K562 (cell line): ENCODE results near the gene GANAB. TPM values are rescaled to one million over a fixed set of nuclear protein-coding genes. Genes with fewer than 3 reads are reported as not detected.

ENCODE experiments used
- ATAC-seq: fragments of 200-7000 bp; cut with Tn5 transposase; 3 replicates; pipeline ENCODE4 v1.9.1; 2020; ENCODE audit warnings: moderate library complexity
- BruUV-seq: library from RNA; stranded (reverse); fragments of 400-500 nt; replicated peaks from 2 replicates; lab custom pipeline; 2021; lab: Mats Ljungman, UMichigan
- CTCF ChIA-PET: fragments of 300-600 bp; formaldehyde crosslinking; extraction: SDS; loops from one replicate; lab custom pipeline; 2021; ENCODE audit warnings: low intra/inter-chr PET ratio; lab: Yijun Ruan, JAX
- POLR2A ChIA-PET: fragments of 300-600, 350-650 bp; sonication (Branson Sonifier 250); formaldehyde crosslinking; extraction: SDS; loops from one replicate; lab custom pipeline; 2021; ENCODE audit warnings: antibody characterized with exemption, inconsistent platforms; lab: Yijun Ruan, JAX
- DNase-seq, 4 experiments: peaks; one replicate each; pipeline versions ENCODE4 v3.0.0 to v3.0.0-alpha.2; 2011 to 2018; ENCODE audit warnings: low spot score in 3 of 4, mixed read lengths in 3 of 4; ENCODE audit errors: extremely low read depth in 1 of 4
- FAIRE-seq: peaks from 2 replicates; lab custom pipeline; 2011; peaks lifted over from hg19 to GRCh38; lab: Jason Lieb, UNC
- H2AFZ ChIP-seq: 2 replicates; pipeline ENCODE4 v1.6.0; 2011; ENCODE audit warnings: low read depth, low read length, control low read depth, inconsistent platforms
- H3K27ac ChIP-seq: fragments of 200-600 bp; 3 replicates; pipeline ENCODE4 v1.8.0; 2011; ENCODE audit warnings: low read depth, mild to moderate bottlenecking, control low read depth, inconsistent platforms, low read length, moderate library complexity, mixed read lengths; ENCODE audit errors: extremely low read depth
- H3K27me3 ChIP-seq, 2 experiments: fragments of 300-600 bp in 1 of 2; 2 replicates in 1 of 2; 3 replicates in 1 of 2; pipeline versions ENCODE4 v1.6.0 to v1.8.0; 2011; ENCODE audit warnings: inconsistent platforms in 2 of 2, low read length in 2 of 2, mild to moderate bottlenecking in 1 of 2, mixed read lengths in 1 of 2, moderate library complexity in 1 of 2; ENCODE audit not compliant: control insufficient read depth in 2 of 2, insufficient read depth in 2 of 2
- H3K36me3 ChIP-seq: fragments of 300-600 bp; 3 replicates; pipeline ENCODE4 v1.8.0; 2011; ENCODE audit warnings: mild to moderate bottlenecking, low read length, inconsistent platforms; ENCODE audit not compliant: control insufficient read depth, insufficient read depth
- H3K4me1 ChIP-seq, 2 experiments: fragments of 200-600 bp in 1 of 2; replicated peaks in 1 of 2; 2 replicates in 1 of 2; 3 replicates in 1 of 2; pipeline versions ENCODE4 v1.5.1 to v1.8.0; 2011; ENCODE audit warnings: inconsistent platforms in 2 of 2, low read length in 2 of 2, mild to moderate bottlenecking in 1 of 2, mixed read lengths in 1 of 2, moderate library complexity in 1 of 2; ENCODE audit not compliant: control insufficient read depth in 2 of 2, insufficient read depth in 2 of 2
- H3K4me2 ChIP-seq: 2 replicates; pipeline ENCODE4 v1.6.1; 2011; ENCODE audit warnings: low read length, control low read depth, inconsistent platforms, mixed read lengths; ENCODE audit not compliant: insufficient read depth
- H3K4me3 ChIP-seq: fragments of 200-600 bp; sonication (generic), shearing (Covaris generic); 2 replicates; pipeline ENCODE4 v1.5.1; 2016; ENCODE audit warnings: control low read depth, inconsistent platforms
- H3K79me2 ChIP-seq: fragments of 200-600 bp; 3 replicates; pipeline ENCODE4 v1.8.0; 2011; ENCODE audit warnings: low read length, inconsistent platforms; ENCODE audit not compliant: control insufficient read depth, insufficient read depth
- H3K9ac ChIP-seq, 2 experiments: 2 replicates each; pipeline versions ENCODE4 v1.6.0 to v1.6.1; 2011; ENCODE audit warnings: low read depth in 2 of 2, low read length in 2 of 2, control low read depth in 1 of 2, inconsistent platforms in 1 of 2, mild to moderate bottlenecking in 1 of 2, mixed read lengths in 1 of 2; ENCODE audit not compliant: insufficient read depth in 1 of 2
- H3K9me1 ChIP-seq: one replicate; pipeline ENCODE4 v1.6.0; 2011; ENCODE audit warnings: inconsistent platforms, mild to moderate bottlenecking, low read length, moderate library complexity; ENCODE audit not compliant: control insufficient read depth, insufficient read depth
- H3K9me3 ChIP-seq: replicated peaks from 2 replicates; pipeline ENCODE4 v1.5.1; 2011; ENCODE audit warnings: low read depth, low read length, inconsistent platforms; ENCODE audit not compliant: control insufficient read depth, insufficient read depth
- H4K20me1 ChIP-seq: replicated peaks from 2 replicates; pipeline ENCODE4 v1.6.1; 2011; ENCODE audit warnings: low read length, inconsistent platforms, mixed read lengths; ENCODE audit not compliant: control insufficient read depth, insufficient read depth
- ARID1B ChIP-seq: fragments of 450-650 bp; IDR thresholded peaks from 2 replicates; pipeline ENCODE4 v1.6.1; 2016; ENCODE audit warnings: antibody characterized with exemption, mild to moderate bottlenecking, inconsistent platforms
- CREB3 ChIP-seq: fragments of 450-650 bp; conservative IDR thresholded peaks from 2 replicates; pipeline ENCODE4 v1.6.1; 2016; ENCODE audit warnings: missing genetic modification characterization, low read depth, mild to moderate bottlenecking, missing compliant biosample characterization, moderate library complexity
- FOSL1 ChIP-seq: fragments of 200-800 bp; sonication (Bioruptor generic); conservative IDR thresholded peaks from 2 replicates; pipeline ENCODE4 v1.6.1; 2016; ENCODE audit warnings: missing genetic modification characterization, missing compliant biosample characterization
- LCOR ChIP-seq: sonication (generic); formaldehyde crosslinking; IDR thresholded peaks from 2 replicates; pipeline ENCODE4 v1.8.0; 2022; ENCODE audit warnings: mild to moderate bottlenecking, missing genetic modification reagents
- MCM7 ChIP-seq, 2 experiments: fragments of 450-650 bp; IDR thresholded peaks; 2 replicates each; pipeline ENCODE4 v1.6.1; 2016 to 2018
- MED1 ChIP-seq: sonication (generic); formaldehyde crosslinking; IDR thresholded peaks from 2 replicates; pipeline ENCODE4 v1.8.1; 2023; ENCODE audit warnings: missing genetic modification reagents, borderline replicate concordance
- MYNN ChIP-seq, 2 experiments: sonication (generic); formaldehyde crosslinking in 1 of 2; IDR thresholded peaks; 2 replicates each; pipeline versions ENCODE4 v1.5.0 to v1.6.1; 2016 to 2020; ENCODE audit warnings: antibody characterized with exemption in 1 of 2, missing genetic modification reagents in 1 of 2
- NEUROD1 ChIP-seq: fragments of 150-350 bp; IDR thresholded peaks from 2 replicates; pipeline ENCODE4 v1.6.1; 2014; ENCODE audit warnings: borderline replicate concordance, low read length, low read depth; ENCODE audit not compliant: partially characterized antibody
- NRF1 ChIP-seq, 2 experiments: fragments of 450-650 bp; IDR thresholded peaks in 1 of 2; conservative IDR thresholded peaks in 1 of 2; 2 replicates each; pipeline ENCODE4 v1.6.1; 2014; ENCODE audit warnings: mild to moderate bottlenecking in 2 of 2
- PHF20 ChIP-seq: fragments of 450-650 bp; IDR thresholded peaks from 2 replicates; pipeline ENCODE4 v1.6.1; 2018; ENCODE audit not compliant: partially characterized antibody
- RAD21 ChIP-seq, 2 experiments: fragments of 250-450 bp in 1 of 2; fragments of 450-650 bp in 1 of 2; sonication (Bioruptor Pico) in 1 of 2; formaldehyde crosslinking in 1 of 2; IDR thresholded peaks in 1 of 2; conservative IDR thresholded peaks in 1 of 2; 2 replicates each; pipeline versions ENCODE4 v1.4.0 to v1.8.0; 2020 to 2022; ENCODE audit warnings: mild to moderate bottlenecking in 2 of 2, moderate library complexity in 1 of 2
- STAT5B ChIP-seq: fragments of 250-450 bp; sonication (Bioruptor Pico); IDR thresholded peaks from 2 replicates; pipeline ENCODE4 v1.8.0; 2021; ENCODE audit warnings: mild to moderate bottlenecking, inconsistent platforms
- TAF9B ChIP-seq: fragments of 450-650 bp; IDR thresholded peaks from 2 replicates; pipeline ENCODE4 v1.6.1; 2018; ENCODE audit warnings: mild to moderate bottlenecking; ENCODE audit not compliant: partially characterized antibody
- TARDBP ChIP-seq: fragments of 450-650 bp; IDR thresholded peaks from 2 replicates; pipeline ENCODE4 v1.6.1; 2016
- ZNF12 ChIP-seq: sonication (generic); formaldehyde crosslinking; IDR thresholded peaks from 2 replicates; pipeline ENCODE4 v1.4.0; 2020; ENCODE audit warnings: mild to moderate bottlenecking, missing genetic modification reagents
- ZNF586 ChIP-seq: fragments of 450-650 bp; formaldehyde crosslinking; conservative IDR thresholded peaks from 2 replicates; pipeline ENCODE4 v1.4.0; 2020; ENCODE audit warnings: mild to moderate bottlenecking, moderate library complexity
- ZNF740 ChIP-seq, 3 experiments: fragments of 200-800 bp in 1 of 3; sonication (Bioruptor generic) in 1 of 3; sonication (generic) in 1 of 3; formaldehyde crosslinking in 1 of 3; IDR thresholded peaks; 2 replicates each; pipeline versions ENCODE4 v1.6.1 to v1.8.0; 2016 to 2022; ENCODE audit warnings: mild to moderate bottlenecking in 2 of 3, missing compliant biosample characterization in 2 of 3, missing genetic modification characterization in 2 of 3, missing genetic modification reagents in 1 of 3
- WGBS: fragments of 100-300 bp; shearing (Covaris generic); methylation state at CpG from one replicate; pipeline ENCODE4 v1.1.6; 2016; ENCODE audit warnings: low coverage, mixed read lengths; ENCODE audit not compliant: insufficient coverage; ENCODE audit errors: missing lambda C conversion rate; 5-methylcytosine and 5-hydroxymethylcytosine counted together
- in situ Hi-C: fragments of 300-500 bp; cut with MboI; formaldehyde crosslinking; loops from 4 replicates; pipeline ENCODE4 v1.15.0; 2018; ENCODE audit warnings: inconsistent platforms, mixed read lengths
- intact Hi-C: fragments of 100-400 bp; cut with micrococcal nuclease; formaldehyde crosslinking; loops from 2 replicates; pipeline ENCODE4 v1.14.2; 2022
- polyA plus RNA-seq, 8 experiments: library from polyadenylated mRNA; depleted of rRNA in 4 of 8; stranded (reverse) in 5 of 8; unstranded in 3 of 8; fragments of >200 nt; fragmentation: Nextera tagmentation in 2 of 8; fragmentation: Illumina TruSeq in 1 of 8; extraction: Ambion mirVana in 2 of 8; extraction: Trizol in 1 of 8; gene quantifications; 2 replicates each; pipeline versions ENCODE4 v1.2.1 to v1.2.3, GENCODE V29; 2011 to 2014; ENCODE audit warnings: inconsistent platforms in 1 of 8, missing spikeins in 1 of 8
- total RNA-seq, 7 experiments: library from RNA; depleted of rRNA in 6 of 7; stranded (reverse); fragments of >200 nt in 6 of 7; fragmentation: Illumina TruSeq in 2 of 7; extraction: Trizol in 2 of 7; gene quantifications; 2 replicates each; pipeline versions ENCODE4 v1.2.1 to v1.2.3, GENCODE V29; 2011 to 2021; ENCODE audit warnings: low replicate concordance in 1 of 7
- TF ChIP-seq, protein P1 (sequence below): fragments of 450-650 bp; IDR thresholded peaks from 2 replicates; pipeline ENCODE4 v1.6.1; 2016

Gene GANAB
- total and polyA plus RNA-seq, 9 of the 15 experiments (the other 6 are each of a cell fraction or from before 2014, with no cell fraction given): 6.5 to 284 (median 161) TPM

DNA sequence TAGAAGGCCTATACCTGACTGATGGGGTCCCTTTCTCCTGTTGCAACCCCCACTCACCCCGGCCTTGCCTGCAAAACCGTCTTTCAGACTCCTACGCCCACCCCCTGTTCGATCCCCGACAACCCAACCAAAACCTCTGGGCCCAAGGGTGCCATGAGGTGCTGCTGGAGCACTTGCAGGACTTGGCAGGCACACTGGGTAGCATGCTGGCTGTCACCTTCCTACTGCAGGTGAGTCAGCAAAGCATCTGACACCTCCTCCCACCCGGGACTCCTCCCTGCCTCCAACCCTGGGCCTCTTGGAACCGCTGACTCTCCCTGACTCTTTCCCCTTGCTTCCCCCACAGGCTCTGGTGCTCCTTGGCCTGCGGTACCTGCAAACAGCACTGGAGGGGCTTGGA, 32.1 kb downstream of the GANAB start (continued):
- TF ChIP-seq RAD21 (CRISPR knock-in tag; conservative IDR thresholded peaks at IDR 0.05 in 1 of 2, IDR thresholded peaks at IDR 0.05 in 1 of 2) (no peak), LCOR (no peak), ZNF586 (CRISPR knock-in tag) (no peak), NRF1 (conservative IDR thresholded peaks at IDR 0.05 in 1 of 2, IDR thresholded peaks at IDR 0.05 in 1 of 2) (0 out of 4 replicates have a peak, but pooled peaks of 1 of the 2 experiments have one; percentile 14), MCM7 (IDR thresholded peaks at IDR 0.05) (no peak), NEUROD1 (no peak), ZNF12 (CRISPR knock-in tag) (no peak), PHF20 (no peak)

DNA sequence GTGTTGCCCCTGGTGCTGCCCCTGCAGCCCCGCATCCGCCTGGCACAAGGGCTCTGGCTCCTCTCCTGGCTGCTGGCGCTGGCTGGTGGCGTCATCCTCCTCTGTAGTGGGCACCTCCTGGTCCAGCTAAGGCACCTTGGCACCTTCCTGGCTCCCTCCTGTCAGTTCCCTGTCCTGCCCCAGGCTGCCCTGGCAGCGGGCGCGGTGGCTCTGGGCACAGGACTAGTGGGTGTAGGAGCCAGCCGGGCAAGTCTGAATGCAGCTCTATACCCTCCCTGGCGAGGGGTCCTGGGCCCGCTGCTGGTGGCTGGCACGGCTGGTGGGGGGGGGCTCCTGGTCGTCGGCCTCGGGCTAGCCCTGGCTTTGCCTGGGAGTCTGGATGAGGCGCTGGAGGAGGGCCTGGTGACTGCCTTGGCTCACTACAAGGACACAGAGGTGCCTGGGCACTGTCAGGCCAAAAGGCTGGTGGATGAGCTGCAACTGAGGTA, 33.1 kb downstream of the GANAB start:
- Histone ChIP-seq H4K20me1 (0 out of 2 replicates have a peak, but pooled peaks cover 5% of the 10 kb centered on the region), H3K4me3 (no peak overlapping the region), H3K9me1 (peaks cover 2% of the 10 kb centered on the region), H3K27ac (peak overlapping the region; percentile 43; the same call in 2 of the 3 replicates), H2AFZ (no peak overlapping the region), H3K9ac (peak overlapping the region in 1 of 2 experiments; percentile 93; a peak in 1 of 4 replicates), H3K36me3 (peaks cover 52% of the 10 kb centered on the region), H3K27me3 (no peaks in the 10 kb centered on the region), H3K4me1 (peaks cover 29 to 65% of the 10 kb centered on the region in 2 experiments), H3K9me3 (no peaks in the 10 kb centered on the region), H3K79me2 (peaks cover 23% of the 10 kb centered on the region), H3K4me2 (no peak overlapping the region)
- DNase-seq: no peak
- POLR2A ChIA-PET: interaction anchor here (0.9 kb wide), 1 partner anchor 39 kb away, joined by 3 read pairs; no protein-coding TSS in a partner anchor
- no peak for FAIRE-seq
- CTCF ChIA-PET: interaction anchor here (0.8 to 2.6 kb wide), 4 partner anchors 33 to 219 kb away, joined by 3 to 17 read pairs (median 3); partner anchors contain the start of gene GANAB
- WGBS: 64% methylated on average over 9 of the region's 15 CpGs
- BruUV-seq: no TSS peak
- no peak for ATAC-seq
- in situ Hi-C loops (no loop called here), intact Hi-C loops (loop anchor here (2.0 to 5.0 kb wide), 2 partner anchors 33 to 79 kb away; partner anchors contain the start of gene GANAB)
- TF ChIP-seq MED1 (0 out of 2 replicates have a peak, but pooled peaks have one; percentile 13), ARID1B (no peak), STAT5B (CRISPR knock-in tag) (no peak), ZNF740 (CRISPR knock-in tag; IDR thresholded peaks at IDR 0.05) (peak; percentile 36; the same call in 1 of the 2 replicates), ZNF740 (tag; IDR thresholded peaks at IDR 0.05) (no peak), FOSL1 (tag) (no peak), TAF9B (no peak), TARDBP (no peak), CREB3 (no peak), MYNN (IDR thresholded peaks at IDR 0.05) (0 out of 2 replicates have a peak, but pooled peaks have one; percentile 14), MYNN (CRISPR knock-in tag; IDR thresholded peaks at IDR 0.05) (no peak)
- TF ChIP-seq, protein P1, sequence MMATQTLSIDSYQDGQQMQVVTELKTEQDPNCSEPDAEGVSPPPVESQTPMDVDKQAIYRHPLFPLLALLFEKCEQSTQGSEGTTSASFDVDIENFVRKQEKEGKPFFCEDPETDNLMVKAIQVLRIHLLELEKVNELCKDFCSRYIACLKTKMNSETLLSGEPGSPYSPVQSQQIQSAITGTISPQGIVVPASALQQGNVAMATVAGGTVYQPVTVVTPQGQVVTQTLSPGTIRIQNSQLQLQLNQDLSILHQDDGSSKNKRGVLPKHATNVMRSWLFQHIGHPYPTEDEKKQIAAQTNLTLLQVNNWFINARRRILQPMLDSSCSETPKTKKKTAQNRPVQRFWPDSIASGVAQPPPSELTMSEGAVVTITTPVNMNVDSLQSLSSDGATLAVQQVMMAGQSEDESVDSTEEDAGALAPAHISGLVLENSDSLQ: peak; percentile 0; the same call in 1 of the 2 replicates
